GM23338 (cell line): ENCODE results near the gene PARVA. TPM values are rescaled to one million over a fixed set of nuclear protein-coding genes. Genes with fewer than 3 reads are reported as not detected.
A peak's percentile ranks its signal among the peaks of the same experiment; 100 is the strongest.

Experiments used
- ATAC-seq: fragments of 200-7000 bp; cut with Tn5 transposase; 3 replicates; pipeline ENCODE4 v1.9.1; 2020
- DNase-seq: peaks from one replicate; pipeline ENCODE4 v3.0.0-alpha.2; 2015; ENCODE audit warnings: low spot score
- H2AFZ ChIP-seq: fragments of 200-600 bp; sonication (generic); 2 replicates; pipeline ENCODE4 v1.8.0; 2016; ENCODE audit warnings: antibody characterized with exemption, mild to moderate bottlenecking, moderate library complexity
- H3F3A ChIP-seq: fragments of 200-600 bp; sonication (generic); replicated peaks from 2 replicates; pipeline ENCODE4 v1.8.0; 2017; ENCODE audit warnings: antibody characterized with exemption, mixed run types, low read depth
- H3K27ac ChIP-seq: fragments of 200-600 bp; sonication (generic); 2 replicates; pipeline ENCODE4 v1.6.1; 2016; ENCODE audit warnings: low read depth
- H3K27me3 ChIP-seq: fragments of 200-600 bp; sonication (generic); 2 replicates; pipeline ENCODE4 v1.8.0; 2016; ENCODE audit warnings: mild to moderate bottlenecking, mixed run types, moderate library complexity; ENCODE audit not compliant: insufficient read depth
- H3K36me3 ChIP-seq: fragments of 200-600 bp; sonication (generic); 2 replicates; pipeline ENCODE4 v1.8.0; 2016; ENCODE audit warnings: mild to moderate bottlenecking; ENCODE audit not compliant: insufficient read depth
- H3K4me1 ChIP-seq: fragments of 200-600 bp; sonication (generic); 2 replicates; pipeline ENCODE4 v1.8.0; 2016; ENCODE audit warnings: mild to moderate bottlenecking, moderate library complexity; ENCODE audit not compliant: insufficient read depth
- H3K4me2 ChIP-seq: fragments of 200-600 bp; sonication (generic); 2 replicates; pipeline ENCODE4 v1.7.1; 2017; ENCODE audit warnings: mixed run types
- H3K4me3 ChIP-seq: fragments of 200-600 bp; sonication (generic); 2 replicates; pipeline ENCODE4 v1.6.1; 2016; ENCODE audit warnings: mixed run types
- H3K79me2 ChIP-seq: fragments of 200-600 bp; sonication (generic); replicated peaks from 2 replicates; pipeline ENCODE4 v1.8.0; 2017; ENCODE audit warnings: mild to moderate bottlenecking; ENCODE audit not compliant: insufficient read depth
- H3K9me2 ChIP-seq: fragments of 200-600 bp; sonication (generic); 2 replicates; pipeline ENCODE4 v1.8.0; 2017; ENCODE audit not compliant: insufficient read depth
- H4K20me1 ChIP-seq: fragments of 200-600 bp; sonication (generic); replicated peaks from 2 replicates; pipeline ENCODE4 v1.8.0; 2017; ENCODE audit warnings: mild to moderate bottlenecking; ENCODE audit not compliant: insufficient read depth
- H3K27ac Mint-ChIP-seq: 2 replicates; pipeline ENCODE4 v1.8.0; 2020; ENCODE audit warnings: inconsistent platforms, mild to moderate bottlenecking, moderate library complexity, mixed read lengths
- H3K27me3 Mint-ChIP-seq: 3 replicates; pipeline ENCODE4 v1.8.0; 2022; ENCODE audit warnings: low read depth, mild to moderate bottlenecking, moderate library complexity, mixed read lengths, inconsistent platforms; ENCODE audit not compliant: insufficient read depth, poor library complexity
- H3K36me3 Mint-ChIP-seq: 3 replicates; pipeline ENCODE4 v1.8.0; 2021; ENCODE audit warnings: low read depth, mild to moderate bottlenecking, inconsistent platforms, moderate library complexity, mixed read lengths
- H3K4me1 Mint-ChIP-seq: 3 replicates; pipeline ENCODE4 v1.8.0; 2020; ENCODE audit warnings: mild to moderate bottlenecking, inconsistent platforms, mixed read lengths
- H3K4me3 Mint-ChIP-seq: 3 replicates; pipeline ENCODE4 v1.8.0; 2021; ENCODE audit warnings: moderate library complexity, mild to moderate bottlenecking, inconsistent platforms, mixed read lengths
- H3K9me3 Mint-ChIP-seq: 3 replicates; pipeline ENCODE4 v1.8.0; 2020; ENCODE audit warnings: moderate library complexity, mild to moderate bottlenecking, inconsistent platforms, mixed read lengths
- CTCF ChIP-seq, 2 experiments: fragments of 200-600 bp in 1 of 2; sonication (generic) in 1 of 2; conservative IDR thresholded peaks; 2 replicates each; pipeline versions ENCODE4 v1.5.1 to v1.6.1; 2016 to 2017; ENCODE audit warnings: antibody characterized with exemption in 2 of 2, low read depth in 2 of 2, mild to moderate bottlenecking in 2 of 2, moderate library complexity in 1 of 2
- ETS1 ChIP-seq: IDR thresholded peaks from 2 replicates; pipeline ENCODE4 v1.6.1; 2016; ENCODE audit warnings: antibody characterized with exemption
- EZH2phosphoT487 ChIP-seq: fragments of 200-600 bp; sonication (generic); IDR thresholded peaks from one replicate; pipeline ENCODE4 v1.8.1; 2018; ENCODE audit warnings: antibody characterized with exemption; ENCODE audit not compliant: unreplicated experiment
- JUNB ChIP-seq: IDR thresholded peaks from one replicate; pipeline ENCODE4 v1.6.1; 2016; ENCODE audit warnings: antibody characterized with exemption; ENCODE audit not compliant: unreplicated experiment
- POLR2AphosphoS5 ChIP-seq: IDR thresholded peaks from 2 replicates; pipeline ENCODE4 v1.6.1; 2016; ENCODE audit warnings: antibody characterized with exemption, low read depth
- ZNF462 ChIP-seq: fragments of 250-450 bp; sonication (Bioruptor Pico); IDR thresholded peaks from 2 replicates; pipeline ENCODE4 v1.5.0; 2020; ENCODE audit warnings: mild to moderate bottlenecking, moderate library complexity
- polyA plus RNA-seq: library from polyadenylated mRNA; unstranded; fragments of >200 nt; fragmentation: Nextera tagmentation; extraction: Ambion mirVana; gene quantifications from 2 replicates; pipeline ENCODE4 v1.2.1, GENCODE V29; 2016
- total RNA-seq: library from RNA; depleted of rRNA; stranded (reverse); fragments of >200 nt; shearing (Covaris generic); gene quantifications from 2 replicates; pipeline ENCODE4 v1.2.3, GENCODE V29; 2014

Gene PARVA
- total and polyA plus RNA-seq, 2 experiments from 2014 or later: 5.8 to 6.9 TPM

GRCh38 chr11:12543596-12544415 is 166.4 kb downstream of the PARVA start:
- no peak for TF ChIP-seq ETS1
- no peak for TF ChIP-seq JUNB
- no peak for TF ChIP-seq POLR2AphosphoS5
- TF ChIP-seq CTCF (conservative IDR thresholded peaks at IDR 0.05; ENCODE audit: low read depth in 2 of 2): no peak
- TF ChIP-seq EZH2phosphoT487: no peak
- no peak for TF ChIP-seq ZNF462 (CRISPR knock-in tag)
- no peak overlapping the region for H3K4me3 Mint-ChIP-seq
- H3K27ac ChIP-seq: no peak overlapping the region
- peaks cover 7% of the 10 kb centered on the region; the same call in 1 of the 2 replicates for H3K9me2 ChIP-seq
- H3K36me3 ChIP-seq: no peaks in the 10 kb centered on the region
- H3K4me1 ChIP-seq: no peaks in the 10 kb centered on the region
- H3K9me3 Mint-ChIP-seq: no peaks in the 10 kb centered on the region; the same call in 1 of the 3 replicates
- no peak overlapping the region for H2AFZ ChIP-seq
- H4K20me1 ChIP-seq: no peaks in the 10 kb centered on the region
- DNase-seq (no peak), ATAC-seq (peak; percentile 53)
- H3K4me3 ChIP-seq: no peak overlapping the region
- no peak overlapping the region for H3K4me2 ChIP-seq
- H3K4me1 Mint-ChIP-seq: peaks cover 7% of the 10 kb centered on the region
- H3K36me3 Mint-ChIP-seq: no peaks in the 10 kb centered on the region
- H3F3A ChIP-seq: no peaks in the 10 kb centered on the region
- H3K27ac Mint-ChIP-seq: no peak overlapping the region
- peaks cover 9% of the 10 kb centered on the region for H3K27me3 Mint-ChIP-seq
- H3K79me2 ChIP-seq: no peaks in the 10 kb centered on the region
- no peaks in the 10 kb centered on the region for H3K27me3 ChIP-seq
